GM12873 (cell line): ENCODE data around the gene HCN3.

Source experiments
- CTCF ChIP-seq: IDR thresholded peaks from 2 replicates; pipeline ENCODE4 v1.5.1; 2012; ENCODE audit warnings: low read depth, mild to moderate bottlenecking, moderate library complexity, low read length, control low read depth; ENCODE audit not compliant: insufficient read depth; ENCODE audit errors: missing control alignments

Gene HCN3

DNA sequence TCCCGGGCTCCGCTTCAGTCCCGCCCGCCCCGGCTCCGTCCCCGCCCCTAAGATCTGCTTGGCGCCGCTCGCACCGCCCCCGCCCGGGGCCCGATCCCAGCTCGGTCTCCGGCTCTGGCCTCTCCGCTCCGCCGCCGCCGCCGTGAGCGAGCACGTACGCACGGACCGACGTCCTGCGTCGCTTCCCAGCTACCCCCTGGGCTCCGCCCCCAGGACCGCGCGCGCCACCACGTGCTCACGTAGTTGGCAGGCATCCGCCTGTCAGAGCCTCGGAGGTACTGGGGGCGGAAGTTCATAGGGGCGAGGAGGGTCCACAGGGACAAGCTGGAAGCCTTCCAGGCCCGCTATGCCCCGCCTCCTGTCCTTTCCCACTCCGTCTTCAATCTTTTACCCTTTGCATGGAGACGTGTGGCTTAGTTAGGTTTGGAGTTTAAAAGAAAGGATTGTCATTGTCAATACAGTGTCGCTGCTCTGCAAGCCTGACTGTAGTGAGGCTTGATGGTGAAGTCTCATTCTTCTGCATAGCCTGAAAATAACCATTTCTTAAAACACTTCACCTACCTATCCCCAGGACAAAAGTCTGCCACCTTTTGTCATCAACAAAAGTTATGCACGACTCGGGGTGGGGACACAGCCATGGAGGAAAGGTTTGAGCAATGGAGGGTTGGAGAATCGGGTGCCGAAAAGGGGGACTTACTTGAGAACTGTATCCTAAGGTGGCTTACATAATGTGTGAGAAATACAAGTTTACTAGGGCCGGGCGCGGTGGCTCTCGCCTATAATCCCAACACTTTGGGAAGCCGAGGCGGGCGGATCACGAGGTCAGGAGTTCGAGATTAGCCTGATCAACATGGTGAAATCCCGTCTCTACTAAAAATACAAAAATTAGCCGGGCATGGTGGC, 3.7 kb upstream of the HCN3 start, which contains the start of gene CLK2:
TSS of gene CLK2 (minus strand) at position 162 of the 903 bp plus-strand sequence. CDS start 2,527 bp downstream, outside the sequence.
- TF ChIP-seq CTCF = no peak

GRCh38 chr1:155277902-155278688, 832 bp downstream of the HCN3 start:
- peak; percentile 59 for TF ChIP-seq CTCF

- no peak for TF ChIP-seq CTCF
Observed at GRCh38 chr1:155278689-155279160, 1.5 kb downstream of the HCN3 start.

DNA sequence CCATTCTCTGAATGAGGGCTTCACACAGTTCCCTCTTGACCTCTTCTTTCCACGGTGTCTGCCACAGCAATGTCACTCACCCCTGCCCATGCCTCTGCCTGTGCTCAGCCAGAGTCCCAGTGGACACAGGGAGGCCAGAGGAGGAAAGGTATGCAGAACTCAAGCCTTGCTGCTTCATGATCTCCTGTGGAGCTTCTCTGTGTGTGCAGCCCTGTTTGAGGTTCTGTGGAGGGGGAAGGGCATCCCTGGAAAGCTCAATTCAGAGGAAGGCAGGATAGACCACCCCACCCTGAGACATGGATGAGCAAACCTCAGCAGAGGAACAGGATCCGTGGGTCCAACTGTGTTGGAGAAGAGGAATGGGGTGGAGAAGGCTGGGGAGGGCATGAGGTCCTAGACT, 2.0 kb downstream of the HCN3 start:
- TF ChIP-seq CTCF = no peak

- no peak for TF ChIP-seq CTCF
Observed at GRCh38 chr1:155282488-155283091, 5.3 kb downstream of the HCN3 start.

DNA sequence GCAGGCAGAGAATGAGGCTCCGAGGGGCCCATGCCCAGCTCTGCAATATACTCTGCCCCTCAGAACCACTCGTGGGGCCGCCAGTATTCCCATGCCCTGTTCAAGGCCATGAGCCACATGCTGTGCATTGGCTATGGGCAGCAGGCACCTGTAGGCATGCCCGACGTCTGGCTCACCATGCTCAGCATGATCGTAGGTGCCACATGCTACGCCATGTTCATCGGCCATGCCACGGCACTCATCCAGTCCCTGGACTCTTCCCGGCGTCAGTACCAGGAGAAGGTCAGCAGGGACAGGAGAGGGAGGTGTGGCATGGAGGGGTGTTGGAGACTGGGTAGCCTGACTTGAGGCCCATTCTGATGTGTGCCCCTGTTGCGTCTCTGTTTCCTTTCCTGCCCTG, 7.2 kb downstream of the HCN3 start:
- TF ChIP-seq CTCF = no peak

GRCh38 chr1:155285063-155285462, 7.8 kb downstream of the HCN3 start:
- no peak for TF ChIP-seq CTCF
